GM04503 (cell line): ENCODE data around the gene RPL35.

Experiments
- DNase-seq: peaks from one replicate; pipeline ENCODE4 v3.0.0-alpha.2; 2012; ENCODE audit warnings: low read depth

Gene RPL35

GRCh38 chr9:124818431-124819281 is 43.1 kb downstream of the RPL35 start:
- DNase-seq: no peak

GRCh38 chr9:124815601-124816000 is 46.2 kb downstream of the RPL35 start:
- DNase-seq: no peak

DNA sequence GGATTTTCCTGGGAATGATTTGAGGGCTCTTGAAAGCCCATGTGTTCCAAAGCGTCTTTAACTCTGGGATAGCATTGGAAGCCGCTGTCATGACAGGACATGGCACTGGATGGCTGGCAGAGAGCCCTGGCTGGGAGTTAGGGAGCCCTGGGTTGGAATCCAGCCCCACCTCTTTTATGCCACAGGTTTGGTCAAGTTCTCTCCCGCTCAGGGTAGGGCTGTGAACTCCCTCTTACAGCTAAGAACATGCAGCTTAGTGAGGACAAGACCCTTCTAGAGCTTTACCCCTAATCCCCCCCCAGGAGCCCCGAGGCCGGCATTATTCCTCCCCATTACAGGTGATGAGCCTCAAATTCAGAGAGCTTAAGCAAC is 47.6 kb downstream of the RPL35 start:
- no peak for DNase-seq

DNA sequence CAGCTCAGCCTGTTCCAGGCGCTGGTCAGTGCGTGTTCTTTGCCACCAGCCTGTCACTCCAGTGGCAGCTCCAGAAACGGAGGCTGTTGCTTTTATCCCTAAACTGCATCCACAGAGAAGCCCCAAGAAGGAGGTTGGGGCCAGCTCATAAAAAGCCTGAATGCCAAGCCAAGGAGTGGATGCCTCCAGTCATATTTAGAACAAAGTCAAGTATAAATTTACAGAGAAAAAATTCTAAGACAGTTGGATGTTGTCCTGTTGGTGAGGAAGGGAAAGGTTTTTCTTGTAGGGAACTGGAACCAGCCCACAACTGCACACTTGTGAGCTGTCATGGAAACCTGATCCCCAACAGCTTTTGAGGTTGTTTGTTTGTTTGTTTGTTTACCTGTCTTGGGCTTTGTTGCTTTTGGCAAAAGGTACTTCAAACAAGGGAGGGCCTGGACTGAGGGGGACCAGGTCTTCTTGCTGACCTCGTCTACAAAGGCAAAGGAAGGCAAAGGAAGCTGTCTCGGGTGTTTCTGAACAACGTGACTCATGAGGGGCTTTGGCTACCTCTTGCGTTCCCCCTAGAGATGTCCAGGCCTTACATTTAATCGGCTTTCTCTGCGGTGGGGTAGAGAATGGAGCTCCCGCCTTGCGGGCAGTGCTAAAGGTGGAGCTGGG is 48.1 kb downstream of the RPL35 start:
- no peak for DNase-seq

GRCh38 chr9:124813041-124813440 is 48.7 kb downstream of the RPL35 start:
- DNase-seq: no peak

DNA sequence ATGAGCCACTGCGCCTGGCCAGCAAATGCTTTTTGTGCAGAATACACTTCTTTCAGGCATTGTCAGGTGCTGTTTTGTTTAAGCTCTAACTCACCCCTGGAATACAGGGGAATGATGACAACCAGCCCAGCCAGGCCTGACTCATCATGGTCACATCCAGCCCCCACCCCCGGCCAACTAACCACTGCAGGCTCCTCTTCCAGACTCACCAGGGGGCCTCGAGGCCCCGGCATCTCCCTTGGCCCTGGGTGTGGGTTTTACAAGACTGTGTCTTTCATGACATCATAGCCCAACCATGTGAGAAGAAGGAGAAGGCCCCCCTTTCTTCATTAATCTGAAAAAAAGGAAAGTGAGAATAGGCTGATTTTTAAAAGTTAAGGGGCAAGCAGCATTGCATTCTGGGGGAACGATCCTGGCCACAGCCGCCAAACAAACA is 49.3 kb downstream of the RPL35 start:
- peak; percentile 64 for DNase-seq

DNA sequence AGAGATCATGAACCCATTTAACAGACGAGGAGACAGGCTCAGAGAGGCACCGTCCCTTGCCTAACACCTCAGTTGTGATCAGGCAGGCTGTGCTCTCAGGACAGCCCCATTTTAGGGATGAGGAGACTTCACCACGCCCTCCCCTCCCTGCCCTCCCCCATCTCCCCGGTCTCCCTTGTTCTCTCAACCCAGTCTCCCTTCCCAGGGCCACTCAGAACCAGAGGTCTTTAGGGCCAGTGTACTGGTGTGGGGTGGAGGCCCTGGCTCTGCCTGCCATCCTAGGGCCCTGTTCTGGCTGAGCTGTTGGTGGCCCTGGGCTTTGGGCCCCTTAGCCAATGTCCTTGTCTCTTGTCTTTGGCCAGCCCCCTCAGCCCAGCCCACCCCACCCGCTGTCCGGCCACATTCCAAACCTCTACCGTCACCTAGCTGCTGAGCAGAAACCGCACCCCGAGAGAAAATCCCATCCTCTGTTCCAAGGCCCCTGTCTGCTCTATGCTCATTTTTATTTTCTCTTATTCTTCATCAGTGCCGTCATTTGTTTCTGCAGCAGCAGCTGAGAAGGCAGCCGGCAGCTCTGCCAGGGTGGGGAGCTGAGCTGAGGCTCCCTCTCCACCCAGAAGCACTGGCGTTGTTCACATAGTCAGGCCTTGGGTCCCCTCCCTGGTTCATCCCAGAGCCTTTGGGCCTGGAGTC is 50.9 kb downstream of the RPL35 start:
- no peak for DNase-seq

DNA sequence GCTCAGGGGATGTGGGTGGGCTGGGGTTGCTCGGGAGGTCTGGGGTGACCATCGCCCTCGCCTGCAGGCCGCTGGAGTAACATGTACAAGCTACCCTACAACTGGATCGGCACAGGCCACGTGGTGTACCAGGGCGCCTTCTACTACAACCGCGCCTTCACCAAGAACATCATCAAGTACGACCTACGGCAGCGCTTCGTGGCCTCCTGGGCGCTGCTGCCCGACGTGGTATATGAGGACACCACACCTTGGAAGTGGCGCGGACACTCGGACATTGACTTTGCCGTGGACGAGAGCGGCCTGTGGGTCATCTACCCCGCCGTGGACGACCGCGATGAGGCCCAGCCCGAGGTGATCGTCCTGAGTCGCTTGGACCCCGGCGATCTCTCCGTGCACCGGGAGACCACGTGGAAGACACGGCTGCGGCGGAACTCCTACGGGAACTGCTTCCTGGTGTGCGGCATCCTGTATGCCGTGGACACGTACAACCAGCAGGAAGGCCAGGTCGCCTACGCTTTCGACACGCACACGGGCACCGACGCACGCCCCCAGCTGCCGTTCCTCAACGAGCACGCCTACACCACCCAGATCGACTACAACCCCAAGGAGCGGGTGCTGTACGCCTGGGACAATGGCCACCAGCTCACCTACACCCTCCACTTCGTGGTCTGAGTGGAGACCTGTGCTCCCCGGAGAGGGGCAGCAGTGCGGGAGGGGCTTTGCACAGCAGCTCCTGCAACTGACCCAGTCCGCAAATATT is 51.8 kb downstream of the RPL35 start:
- no peak for DNase-seq

DNA sequence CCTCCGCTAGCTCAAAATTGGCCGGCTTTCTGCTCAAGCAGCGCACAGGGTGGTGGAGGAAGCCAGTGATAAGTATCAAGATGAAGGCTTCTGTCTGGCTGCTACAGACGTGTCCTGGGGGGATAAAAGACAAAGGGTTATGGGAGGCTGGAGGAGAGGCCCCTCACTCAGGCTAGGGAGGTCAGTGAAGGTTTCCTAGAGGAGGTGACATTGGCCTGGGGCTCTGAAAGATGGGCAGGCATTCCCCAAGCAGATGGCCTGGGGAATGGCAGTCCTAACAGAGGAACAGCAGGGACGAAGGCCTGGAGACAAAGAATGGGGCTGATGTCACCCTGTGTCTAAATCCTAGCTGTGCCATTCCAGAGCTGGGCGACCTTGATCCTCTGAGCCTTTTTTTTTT is 52.5 kb downstream of the RPL35 start:
- no peak for DNase-seq

- DNase-seq: no peak
Measured at GRCh38 chr9:124808246-124808956, 53.4 kb downstream of the RPL35 start.
